HEK293 (cell line): Measurements from ENCODE around the gene LDB1.

ENCODE experiments used
- CTCF ChIA-PET: fragments of 350-600 bp; formaldehyde crosslinking; extraction: SDS; loops from one replicate; lab custom pipeline; 2021; ENCODE audit warnings: antibody characterized with exemption; lab: Yijun Ruan, JAX
- POLR2A ChIA-PET: fragments of 300-600 bp; formaldehyde crosslinking; extraction: SDS; loops from one replicate; lab custom pipeline; 2020; ENCODE audit warnings: antibody characterized with exemption, inconsistent platforms; lab: Yijun Ruan, JAX
- H3K27ac ChIP-seq: fragments of 200-500 bp; sonication (Bioruptor generic); 2 replicates; pipeline ENCODE4 v1.5.1; 2014; ENCODE audit warnings: low read depth, low read length, control low read depth, inconsistent platforms; ENCODE audit errors: extremely low read depth
- H3K36me3 ChIP-seq, 2 experiments: fragments of 200-500 bp in 1 of 2; sonication (Bioruptor generic) in 1 of 2; 1 replicate in 1 of 2; 2 replicates in 1 of 2; pipeline ENCODE4 v1.5.1; 2014 to 2017; ENCODE audit warnings: inconsistent platforms in 2 of 2, low read length in 2 of 2; ENCODE audit not compliant: control insufficient read depth in 2 of 2, insufficient read depth in 1 of 2
- H3K4me1 ChIP-seq: fragments of 200-500 bp; sonication (Bioruptor generic); 2 replicates; pipeline ENCODE4 v1.5.1; 2014; ENCODE audit warnings: mild to moderate bottlenecking, low read length, inconsistent platforms; ENCODE audit not compliant: control insufficient read depth, insufficient read depth
- H3K4me3 ChIP-seq: 2 replicates; pipeline ENCODE4 v1.5.1; 2011; ENCODE audit warnings: low read depth, mild to moderate bottlenecking, control low read depth, low read length, moderate library complexity
- H3K9me3 ChIP-seq: fragments of 200-500 bp; sonication (Bioruptor generic); 2 replicates; pipeline ENCODE4 v1.5.1; 2014; ENCODE audit warnings: low read depth, low read length, inconsistent platforms; ENCODE audit not compliant: control insufficient read depth, insufficient read depth
- BCL6B ChIP-seq: fragments of 450-650 bp; formaldehyde crosslinking; IDR thresholded peaks from 2 replicates; pipeline ENCODE4 v1.5.1; 2017; ENCODE audit warnings: missing biosample characterization, missing genetic modification characterization
- GLI4 ChIP-seq: fragments of 450-650 bp; formaldehyde crosslinking; IDR thresholded peaks from 2 replicates; pipeline ENCODE4 v1.5.1; 2016; ENCODE audit warnings: missing biosample characterization, missing genetic modification characterization
- IKZF3 ChIP-seq: fragments of 450-650 bp; IDR thresholded peaks from 2 replicates; pipeline ENCODE4 v1.5.0; 2018; ENCODE audit warnings: missing biosample characterization, mild to moderate bottlenecking, missing genetic modification characterization, moderate library complexity
- KLF10 ChIP-seq: fragments of 450-650 bp; IDR thresholded peaks from 2 replicates; pipeline ENCODE4 v1.5.1; 2018; ENCODE audit warnings: missing biosample characterization, mild to moderate bottlenecking, missing genetic modification characterization
- MEIS1 ChIP-seq: sonication (generic); formaldehyde crosslinking; IDR thresholded peaks from 2 replicates; pipeline ENCODE4 v1.8.1; 2022; ENCODE audit warnings: missing genetic modification reagents, mild to moderate bottlenecking, borderline replicate concordance
- SETDB1 ChIP-seq: IDR thresholded peaks from one replicate; pipeline ENCODE4 v1.6.1; 2017; ENCODE audit warnings: mild to moderate bottlenecking, low read length, moderate library complexity, mixed read lengths; ENCODE audit not compliant: insufficient read length
- ZBTB1 ChIP-seq: fragments of 450-650 bp; formaldehyde crosslinking; IDR thresholded peaks from 2 replicates; pipeline ENCODE4 v1.5.1; 2016; ENCODE audit warnings: missing biosample characterization, missing genetic modification characterization
- ZBTB11 ChIP-seq: fragments of 450-650 bp; formaldehyde crosslinking; conservative IDR thresholded peaks from 2 replicates; pipeline ENCODE4 v1.5.1; 2016; ENCODE audit warnings: low read depth, missing biosample characterization, missing genetic modification characterization
- ZBTB48 ChIP-seq: fragments of 450-650 bp; formaldehyde crosslinking; IDR thresholded peaks from 2 replicates; pipeline ENCODE4 v1.5.1; 2016; ENCODE audit warnings: missing biosample characterization, missing genetic modification characterization
- ZIC2 ChIP-seq: fragments of 450-650 bp; formaldehyde crosslinking; IDR thresholded peaks from 2 replicates; pipeline ENCODE4 v1.5.1; 2016; ENCODE audit warnings: missing biosample characterization, missing genetic modification characterization
- ZNF133 ChIP-seq: fragments of 450-650 bp; formaldehyde crosslinking; IDR thresholded peaks from 2 replicates; pipeline ENCODE4 v1.5.1; 2016; ENCODE audit warnings: missing biosample characterization, missing genetic modification characterization
- ZNF174 ChIP-seq: fragments of 450-650 bp; formaldehyde crosslinking; IDR thresholded peaks from 2 replicates; pipeline ENCODE4 v1.5.0; 2017; ENCODE audit warnings: missing biosample characterization, mild to moderate bottlenecking, missing genetic modification characterization
- ZNF391 ChIP-seq: fragments of 450-650 bp; formaldehyde crosslinking; IDR thresholded peaks from 2 replicates; pipeline ENCODE4 v1.5.1; 2016; ENCODE audit warnings: low read depth, missing biosample characterization, missing genetic modification characterization, borderline replicate concordance
- ZNF398 ChIP-seq: fragments of 450-650 bp; formaldehyde crosslinking; IDR thresholded peaks from 2 replicates; pipeline ENCODE4 v1.5.1; 2017; ENCODE audit warnings: missing biosample characterization, missing genetic modification characterization
- ZNF501 ChIP-seq: fragments of 450-650 bp; formaldehyde crosslinking; IDR thresholded peaks from 2 replicates; pipeline ENCODE4 v1.5.1; 2016; ENCODE audit warnings: missing biosample characterization, missing genetic modification characterization
- ZNF518A ChIP-seq: fragments of 450-650 bp; formaldehyde crosslinking; conservative IDR thresholded peaks from 2 replicates; pipeline ENCODE4 v1.5.1; 2016; ENCODE audit warnings: low read depth, missing biosample characterization, missing genetic modification characterization
- ZNF529 ChIP-seq: fragments of 450-650 bp; formaldehyde crosslinking; IDR thresholded peaks from 2 replicates; pipeline ENCODE4 v1.5.1; 2017; ENCODE audit warnings: missing genetic modification characterization, missing biosample characterization; ENCODE audit not compliant: insufficient replicate concordance
- ZNF548 ChIP-seq: fragments of 450-650 bp; formaldehyde crosslinking; IDR thresholded peaks from 2 replicates; pipeline ENCODE4 v1.5.1; 2016; ENCODE audit warnings: missing biosample characterization, missing genetic modification characterization
- ZNF558 ChIP-seq: fragments of 450-650 bp; formaldehyde crosslinking; IDR thresholded peaks from 2 replicates; pipeline ENCODE4 v1.5.1; 2016; ENCODE audit warnings: missing biosample characterization, missing genetic modification characterization
- ZNF600 ChIP-seq: fragments of 450-650 bp; formaldehyde crosslinking; IDR thresholded peaks from 2 replicates; pipeline ENCODE4 v1.5.1; 2016; ENCODE audit warnings: missing biosample characterization, missing genetic modification characterization
- ZNF610 ChIP-seq: fragments of 450-650 bp; formaldehyde crosslinking; IDR thresholded peaks from 2 replicates; pipeline ENCODE4 v1.5.1; 2016; ENCODE audit warnings: missing biosample characterization, missing genetic modification characterization, borderline replicate concordance
- ZNF626 ChIP-seq: fragments of 450-650 bp; sonication (Bioruptor Pico); formaldehyde crosslinking; IDR thresholded peaks from 2 replicates; pipeline ENCODE4 v1.5.1; 2018; ENCODE audit warnings: missing biosample characterization, missing genetic modification characterization, inconsistent platforms
- ZNF777 ChIP-seq: fragments of 450-650 bp; formaldehyde crosslinking; IDR thresholded peaks from 2 replicates; pipeline ENCODE4 v1.5.1; 2017; ENCODE audit warnings: missing biosample characterization, missing genetic modification characterization, borderline replicate concordance
- ZSCAN16 ChIP-seq: fragments of 450-650 bp; formaldehyde crosslinking; IDR thresholded peaks from 2 replicates; pipeline ENCODE4 v1.5.1; 2016; ENCODE audit warnings: missing biosample characterization, missing genetic modification characterization
- TF ChIP-seq, protein P1 (sequence below): fragments of 450-650 bp; formaldehyde crosslinking; IDR thresholded peaks from 2 replicates; pipeline ENCODE4 v1.5.1; 2016; ENCODE audit warnings: missing biosample characterization, missing genetic modification characterization

Gene LDB1

GRCh38 chr10:102119417-102120141 lies 589 bp downstream of the LDB1 start (continued):
- TF ChIP-seq ZNF518A (tag by site-specific recombination) (no peak), ZNF133 (tag by site-specific recombination) (no peak), ZNF600 (tag by site-specific recombination) (no peak), ZNF501 (tag by site-specific recombination) (no peak), ZNF548 (tag by site-specific recombination) (no peak), ZNF391 (tag by site-specific recombination) (no peak), ZIC2 (tag by site-specific recombination) (peak; percentile 53), SETDB1 (no peak), ZNF558 (no peak), ZBTB1 (tag by site-specific recombination) (no peak), ZNF777 (no peak), ZSCAN16 (tag by site-specific recombination) (no peak), ZBTB48 (tag by site-specific recombination) (no peak), MEIS1 (CRISPR knock-in tag) (no peak), GLI4 (tag by site-specific recombination) (no peak), ZBTB11 (tag by site-specific recombination) (no peak)
- TF ChIP-seq, protein P1, sequence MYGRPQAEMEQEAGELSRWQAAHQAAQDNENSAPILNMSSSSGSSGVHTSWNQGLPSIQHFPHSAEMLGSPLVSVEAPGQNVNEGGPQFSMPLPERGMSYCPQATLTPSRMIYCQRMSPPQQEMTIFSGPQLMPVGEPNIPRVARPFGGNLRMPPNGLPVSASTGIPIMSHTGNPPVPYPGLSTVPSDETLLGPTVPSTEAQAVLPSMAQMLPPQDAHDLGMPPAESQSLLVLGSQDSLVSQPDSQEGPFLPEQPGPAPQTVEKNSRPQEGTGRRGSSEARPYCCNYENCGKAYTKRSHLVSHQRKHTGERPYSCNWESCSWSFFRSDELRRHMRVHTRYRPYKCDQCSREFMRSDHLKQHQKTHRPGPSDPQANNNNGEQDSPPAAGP = peak; percentile 25; the same call in 1 of the 2 replicates

DNA sequence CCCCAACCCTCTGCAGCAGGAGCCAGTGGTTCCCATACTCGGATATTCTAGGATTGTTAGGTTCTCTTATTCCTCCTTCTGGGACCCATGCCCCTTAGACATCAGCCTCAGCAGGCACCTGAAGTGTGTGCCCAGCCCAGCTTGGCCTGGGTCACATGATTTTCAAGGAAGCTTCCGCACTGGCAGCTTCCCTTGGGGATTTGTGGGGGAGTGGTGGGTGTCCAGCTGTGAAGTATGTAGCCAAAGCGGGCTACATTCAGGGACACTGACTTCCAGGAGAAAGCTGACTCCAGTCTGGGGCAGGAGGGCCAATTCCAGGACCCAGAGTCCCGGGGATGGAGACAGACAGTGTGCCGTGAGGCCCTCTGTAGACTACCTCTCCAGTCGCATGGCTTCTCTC lies 1.3 kb downstream of the LDB1 start:
- Histone ChIP-seq H3K4me3 (peak overlapping the region; percentile 71; the same call in 1 of the 2 replicates), H3K27ac (peak overlapping the region; percentile 78), H3K36me3 (no peaks in the 10 kb centered on the region), H3K9me3 (no peaks in the 10 kb centered on the region), H3K4me1 (peaks cover 40% of the 10 kb centered on the region)
- POLR2A ChIA-PET = interaction anchor here (0.8 kb wide), 1 partner anchor 12 kb away, joined by 3 read pairs; no protein-coding TSS in a partner anchor
- CTCF ChIA-PET = interaction anchor here (0.7 to 1.7 kb wide), 3 partner anchors 14 to 46 kb away, joined by 3 to 8 read pairs (median 4); partner anchors contain the start of genes NOLC1 and PPRC1
- peak; percentile 77 for TF ChIP-seq IKZF3
- TF ChIP-seq ZNF398 (tag by site-specific recombination) = no peak
- no peak for TF ChIP-seq BCL6B
- TF ChIP-seq ZNF529 = no peak
- TF ChIP-seq KLF10 (tag by site-specific recombination) = no peak
- TF ChIP-seq ZNF174 (tag by site-specific recombination) = no peak
- TF ChIP-seq ZNF626 (tag by site-specific recombination) = no peak
- no peak for TF ChIP-seq ZNF610
